Measurements from ENCODE around the gene NLRC3.

DNA sequence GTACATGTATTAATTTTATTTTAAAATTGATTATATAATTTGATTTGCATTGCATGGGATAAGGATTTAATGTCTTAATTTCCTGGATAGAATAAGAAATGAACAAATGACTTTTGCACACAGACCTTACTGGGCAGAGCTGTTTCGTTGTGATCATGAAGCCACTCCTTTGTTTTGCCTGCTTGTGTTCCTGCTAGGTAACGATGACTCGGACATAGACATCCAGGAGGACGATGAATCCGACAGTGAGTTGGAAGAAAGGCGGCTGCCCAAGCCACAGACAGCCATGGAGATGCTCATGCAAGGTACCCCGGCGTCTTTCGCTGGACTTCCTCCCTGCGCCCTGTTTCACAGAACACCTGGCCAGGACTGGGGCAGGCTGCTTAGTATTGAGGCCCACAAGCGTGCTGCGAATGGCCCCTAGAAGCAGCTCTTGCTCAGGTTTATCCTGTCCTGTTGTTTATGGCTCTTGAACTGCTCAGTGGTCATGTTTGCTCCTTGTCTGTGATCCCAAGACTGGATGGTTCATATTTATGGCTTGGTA lies 46.8 kb downstream of the NLRC3 start:
- TF ChIP-seq CTCF (IDR thresholded peaks at IDR 0.05) (no peak), EZH2 (IDR thresholded peaks at IDR 0.05; ENCODE audit: borderline replicate concordance, insufficient read depth, low read depth, low read length, poor library complexity, severe bottlenecking) (no peak)
